Gastroesophageal sphincter (tissue), 3 donors: ENCODE measurements around the gene DPH6.

Source experiments
- POLR2A ChIP-seq, 2 donors: fragments of 450-650 bp; IDR thresholded peaks; one replicate each; pipeline ENCODE4 v1.6.1; 2017; ENCODE audit warnings: antibody characterized with exemption in 2 of 2, mild to moderate bottlenecking in 2 of 2, moderate library complexity in 1 of 2
- TF ChIP-seq, protein P1 (sequence below), 4 experiments: fragments of 200-600 bp in 2 of 4; fragments of 450-650 bp in 2 of 4; sonication (generic) in 1 of 4; IDR thresholded peaks; one replicate each; pipeline ENCODE4 v1.5.1; 2017 to 2019; ENCODE audit warnings: antibody characterized with exemption in 4 of 4, mild to moderate bottlenecking in 2 of 4, moderate library complexity in 2 of 4

GRCh38 chr15:35519052-35519451 is 26.9 kb downstream of the DPH6 start:
- TF ChIP-seq, protein P1, sequence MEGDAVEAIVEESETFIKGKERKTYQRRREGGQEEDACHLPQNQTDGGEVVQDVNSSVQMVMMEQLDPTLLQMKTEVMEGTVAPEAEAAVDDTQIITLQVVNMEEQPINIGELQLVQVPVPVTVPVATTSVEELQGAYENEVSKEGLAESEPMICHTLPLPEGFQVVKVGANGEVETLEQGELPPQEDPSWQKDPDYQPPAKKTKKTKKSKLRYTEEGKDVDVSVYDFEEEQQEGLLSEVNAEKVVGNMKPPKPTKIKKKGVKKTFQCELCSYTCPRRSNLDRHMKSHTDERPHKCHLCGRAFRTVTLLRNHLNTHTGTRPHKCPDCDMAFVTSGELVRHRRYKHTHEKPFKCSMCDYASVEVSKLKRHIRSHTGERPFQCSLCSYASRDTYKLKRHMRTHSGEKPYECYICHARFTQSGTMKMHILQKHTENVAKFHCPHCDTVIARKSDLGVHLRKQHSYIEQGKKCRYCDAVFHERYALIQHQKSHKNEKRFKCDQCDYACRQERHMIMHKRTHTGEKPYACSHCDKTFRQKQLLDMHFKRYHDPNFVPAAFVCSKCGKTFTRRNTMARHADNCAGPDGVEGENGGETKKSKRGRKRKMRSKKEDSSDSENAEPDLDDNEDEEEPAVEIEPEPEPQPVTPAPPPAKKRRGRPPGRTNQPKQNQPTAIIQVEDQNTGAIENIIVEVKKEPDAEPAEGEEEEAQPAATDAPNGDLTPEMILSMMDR (IDR thresholded peaks at IDR 0.05) = no peak
- TF ChIP-seq POLR2A (IDR thresholded peaks at IDR 0.05) = no peak
